CD14-positive monocyte (primary cell): ENCODE measurements around the gene RELL2. TPM values are rescaled to one million over a fixed set of nuclear protein-coding genes. Genes with fewer than 3 reads are reported as not detected.

ENCODE experiments used
- DNase-seq, 3 donors: peaks; one replicate each; pipeline ENCODE4 v3.0.0-alpha.2; 2011 to 2022
- H2AFZ ChIP-seq: 2 replicates; pipeline ENCODE4 v1.6.0; 2012; ENCODE audit warnings: mild to moderate bottlenecking, low read depth, low read length, inconsistent platforms; ENCODE audit not compliant: insufficient read depth, poor library complexity, severe bottlenecking
- H3K27ac ChIP-seq, 2 donors: 1 replicate in 1 of 2; 2 replicates in 1 of 2; pipeline ENCODE4 v1.5.1; 2012 to 2013; ENCODE audit warnings: low read length in 2 of 2, control low read depth in 1 of 2, inconsistent platforms in 1 of 2, low read depth in 1 of 2, mild to moderate bottlenecking in 1 of 2
- H3K27me3 ChIP-seq, 2 donors: one replicate each; pipeline versions ENCODE4 v1.6.0 to v1.6.1; 2011 to 2013; ENCODE audit warnings: low read length in 2 of 2; ENCODE audit not compliant: control insufficient read depth in 2 of 2, insufficient read depth in 2 of 2
- H3K36me3 ChIP-seq, 2 donors: replicated peaks in 1 of 2; 1 replicate in 1 of 2; 2 replicates in 1 of 2; pipeline versions ENCODE4 v1.5.1 to v1.6.1; 2012 to 2013; ENCODE audit warnings: low read length in 2 of 2, control low read depth in 1 of 2, inconsistent platforms in 1 of 2, mild to moderate bottlenecking in 1 of 2; ENCODE audit not compliant: insufficient read depth in 2 of 2, control insufficient read depth in 1 of 2
- H3K4me1 ChIP-seq, 2 donors: 1 replicate in 1 of 2; 2 replicates in 1 of 2; pipeline versions ENCODE4 v1.5.1 to v1.6.1; 2012 to 2013; ENCODE audit warnings: low read length in 2 of 2, control low read depth in 1 of 2, inconsistent platforms in 1 of 2, mild to moderate bottlenecking in 1 of 2, moderate library complexity in 1 of 2; ENCODE audit not compliant: insufficient read depth in 2 of 2, control insufficient read depth in 1 of 2
- H3K4me2 ChIP-seq: replicated peaks from 2 replicates; pipeline ENCODE3; 2012; ENCODE audit warnings: low read length, moderate library complexity, mild to moderate bottlenecking; ENCODE audit not compliant: poor library complexity, severe bottlenecking; ENCODE audit errors: extremely low read depth
- H3K4me3 ChIP-seq, 3 experiments: fragments of 200-600 bp in 1 of 3; sonication (generic) in 1 of 3; replicated peaks in 1 of 3; 1 replicate in 2 of 3; 2 replicates in 1 of 3; pipeline ENCODE4 v1.5.1; 2011 to 2013; ENCODE audit warnings: low read length in 3 of 3, mild to moderate bottlenecking in 3 of 3, control low read depth in 2 of 3, low read depth in 2 of 3, inconsistent platforms in 1 of 3, moderate library complexity in 1 of 3
- H3K79me2 ChIP-seq: 2 replicates; pipeline ENCODE4 v1.6.0; 2012; ENCODE audit warnings: mild to moderate bottlenecking, control low read depth, inconsistent platforms, low read length, moderate library complexity; ENCODE audit not compliant: insufficient read depth
- H3K9ac ChIP-seq: 2 replicates; pipeline ENCODE4 v1.6.0; 2017; ENCODE audit warnings: low read length, mild to moderate bottlenecking; ENCODE audit not compliant: insufficient read depth, poor library complexity, severe bottlenecking
- H3K9me3 ChIP-seq, 2 donors: replicated peaks in 1 of 2; 1 replicate in 1 of 2; 2 replicates in 1 of 2; pipeline versions ENCODE4 v1.5.1 to v1.6.1; 2012 to 2013; ENCODE audit warnings: low read length in 2 of 2, control low read depth in 1 of 2; ENCODE audit not compliant: control insufficient read depth in 1 of 2, insufficient read depth in 1 of 2
- H4K20me1 ChIP-seq: 2 replicates; pipeline ENCODE4 v1.6.0; 2012; ENCODE audit warnings: mild to moderate bottlenecking, low read length, control low read depth, moderate library complexity; ENCODE audit not compliant: insufficient read depth
- H3K27ac Mint-ChIP-seq, 7 donors: one replicate each; pipeline ENCODE4 v1.8.0; 2020; ENCODE audit warnings: mild to moderate bottlenecking in 7 of 7, mixed read lengths in 7 of 7, moderate library complexity in 6 of 7, inconsistent platforms in 2 of 7
- H3K27me3 Mint-ChIP-seq, 3 donors: one replicate each; pipeline ENCODE4 v1.8.0; 2021 to 2022; ENCODE audit warnings: low read depth in 3 of 3, mild to moderate bottlenecking in 3 of 3, mixed read lengths in 3 of 3, moderate library complexity in 3 of 3, inconsistent platforms in 1 of 3
- H3K36me3 Mint-ChIP-seq, 2 donors: one replicate each; pipeline ENCODE4 v1.8.0; 2020; ENCODE audit warnings: mixed read lengths in 2 of 2, inconsistent platforms in 1 of 2, mild to moderate bottlenecking in 1 of 2
- H3K4me1 Mint-ChIP-seq: one replicate; pipeline ENCODE4 v1.8.0; 2020; ENCODE audit warnings: mild to moderate bottlenecking, mixed read lengths
- H3K4me3 Mint-ChIP-seq, 2 donors: one replicate each; pipeline ENCODE4 v1.8.0; 2020; ENCODE audit warnings: mild to moderate bottlenecking in 2 of 2, mixed read lengths in 2 of 2, moderate library complexity in 1 of 2
- H3K9me3 Mint-ChIP-seq, 7 donors: one replicate each; pipeline ENCODE4 v1.8.0; 2020 to 2022; ENCODE audit warnings: mixed read lengths in 7 of 7, mild to moderate bottlenecking in 6 of 7, moderate library complexity in 6 of 7, inconsistent platforms in 2 of 7
- CTCF ChIP-seq: fragments of 200-600 bp; IDR thresholded peaks from one replicate; pipeline ENCODE4 v1.8.0; 2022; ENCODE audit warnings: antibody characterized with exemption, mild to moderate bottlenecking
- WGBS: methylation state at CpG from one replicate; pipeline ENCODE4 v1.1.5; 2013; ENCODE audit warnings: missing lambda C conversion rate; ENCODE audit not compliant: insufficient coverage; 5-methylcytosine and 5-hydroxymethylcytosine counted together
- intact Hi-C, 2 donors: fragments of 100-400 bp; cut with micrococcal nuclease; formaldehyde crosslinking; loops; one replicate each; pipeline versions ENCODE4 v1.15.0 to v1.15.1; 2023
- polyA plus RNA-seq, 3 donors: library from polyadenylated mRNA; depleted of rRNA in 1 of 3; unstranded in 2 of 3; stranded (reverse) in 1 of 3; fragments of 300-500 nt in 2 of 3; fragments of >200 nt in 1 of 3; fragmentation: Illumina TruSeq in 2 of 3; gene quantifications; 1 replicate in 2 of 3; 2 replicates in 1 of 3; pipeline ENCODE4 v1.2.3, GENCODE V29; 2012 to 2021

Gene RELL2
- polyA plus RNA-seq, 3 donors, result 1.0 to 17.3 (median 1.3) TPM

GRCh38 chr5:141618030-141618803, 18.6 kb upstream of the RELL2 start:
- no peaks in the 10 kb centered on the region for H3K27me3 ChIP-seq
- peak overlapping the region; percentile 95 to 97 (median 96) for H3K27ac Mint-ChIP-seq
- under 1% methylated on average over 35 of the region's 36 CpGs for WGBS
- peak in 1 of 3 donors; percentile 36 for DNase-seq
- H3K36me3 Mint-ChIP-seq, result peaks cover 27 to 43% of the 10 kb centered on the region in 2 donors
- H3K4me1 Mint-ChIP-seq, result peaks cover 59% of the 10 kb centered on the region
- peaks cover 43% of the 10 kb centered on the region for H4K20me1 ChIP-seq
- peak overlapping the region; percentile 99 for H3K4me3 Mint-ChIP-seq
- H3K9me3 ChIP-seq, result no peaks in the 10 kb centered on the region
- peaks cover 0 to 2% (median 2%) of the 10 kb centered on the region in 3 donors for H3K27me3 Mint-ChIP-seq
- H3K4me2 ChIP-seq, result peak overlapping the region; percentile 97
- H3K36me3 ChIP-seq, result peaks cover 20 to 23% of the 10 kb centered on the region in 2 donors
- peak overlapping the region; percentile 82 to 88 for H3K27ac ChIP-seq
- intact Hi-C loops, result loop anchor here (2.0 to 5.0 kb wide), 2 partner anchors 25 to 36 kb away; no protein-coding TSS in a partner anchor
- peaks cover 0 to 3% (median 0%) of the 10 kb centered on the region in 7 donors for H3K9me3 Mint-ChIP-seq
- peak overlapping the region; percentile 92 for H3K9ac ChIP-seq
- H3K4me1 ChIP-seq, result peaks cover 57 to 65% of the 10 kb centered on the region in 2 donors
- TF ChIP-seq CTCF, result no peak
- H3K79me2 ChIP-seq, result peaks cover 74% of the 10 kb centered on the region
- H2AFZ ChIP-seq, result peak overlapping the region; percentile 57
- peak overlapping the region; percentile 62 to 97 (median 96) for H3K4me3 ChIP-seq

GRCh38 chr5:141618804-141619554, 17.8 kb upstream of the RELL2 start, which contains the start of gene DIAPH1:
Gene DIAPH1, minus strand, starts transcription at chr5:141619000. Its CDS starts 86 bp downstream, at chr5:141618914.
- peaks cover 57 to 65% of the 10 kb centered on the region in 2 donors for H3K4me1 ChIP-seq

More at GRCh38 chr5:141618804-141619554, 17.8 kb upstream of the RELL2 start, which contains the start of gene DIAPH1:
- peaks cover 59% of the 10 kb centered on the region for H3K4me1 Mint-ChIP-seq
- Histone ChIP-seq H3K36me3 (peaks cover 20 to 23% of the 10 kb centered on the region in 2 donors), H3K27ac (peak within 1 kb of the TSS; percentile 82 to 88), H3K27me3 (no peaks in the 10 kb centered on the region), H3K9ac (peak within 1 kb of the TSS; percentile 92), H3K4me2 (peak within 1 kb of the TSS; percentile 97), H3K79me2 (peaks cover 67% of the 10 kb centered on the region), H3K4me3 (peak within 1 kb of the TSS; percentile 62 to 97 (median 96)), H4K20me1 (peaks cover 35% of the 10 kb centered on the region), H3K9me3 (no peaks in the 10 kb centered on the region), H2AFZ (peak within 1 kb of the TSS; percentile 57)
- H3K4me3 Mint-ChIP-seq, result peak within 1 kb of the TSS; percentile 99
- peaks cover 0 to 2% (median 2%) of the 10 kb centered on the region in 3 donors for H3K27me3 Mint-ChIP-seq
- 2% methylated on average over 54 of the region's 70 CpGs for WGBS
- peak within 1 kb of the TSS; percentile 95 to 97 (median 96) for H3K27ac Mint-ChIP-seq
- intact Hi-C loops, result loop anchor here (1.0 to 5.0 kb wide), 3 partner anchors 26 to 37 kb away; no protein-coding TSS in a partner anchor
- peak; percentile 95 for TF ChIP-seq CTCF
- peaks cover 0 to 3% (median 0%) of the 10 kb centered on the region in 7 donors for H3K9me3 Mint-ChIP-seq
- peaks cover 29 to 43% of the 10 kb centered on the region in 2 donors for H3K36me3 Mint-ChIP-seq
- peak; percentile 95 to 98 (median 98) for DNase-seq
